HG03575 (cell line): ENCODE results near the gene PAPOLA.

Source experiments
- ATAC-seq: cut with Tn5 transposase; IDR thresholded peaks from one replicate; pipeline ENCODE4 v1.9.1; 2021; ENCODE audit not compliant: unreplicated experiment, insufficient number of reproducible peaks, low FRiP score; ENCODE audit errors: extremely low read depth

PAPOLA gene

GRCh38 chr14:96599076-96599475 lies 96.9 kb downstream of the PAPOLA start:
- ATAC-seq: no peak

- no peak for ATAC-seq
Measured at GRCh38 chr14:96602186-96602585, 100.0 kb downstream of the PAPOLA start.

GRCh38 chr14:96603350-96604255 lies 101.4 kb downstream of the PAPOLA start:
- no peak for ATAC-seq

- no peak for ATAC-seq
Measured at GRCh38 chr14:96614481-96614881, 112.3 kb downstream of the PAPOLA start.

- no peak for ATAC-seq
Measured at GRCh38 chr14:96616161-96616721, 114.1 kb downstream of the PAPOLA start.
